ENCODE measurements around the gene GCLC. TPM values are rescaled to one million over a fixed set of nuclear protein-coding genes. Genes with fewer than 3 reads are reported as not detected.

The GCLC gene
- total RNA-seq, 1 donor from 2014 or later, result 31.6 TPM

DNA sequence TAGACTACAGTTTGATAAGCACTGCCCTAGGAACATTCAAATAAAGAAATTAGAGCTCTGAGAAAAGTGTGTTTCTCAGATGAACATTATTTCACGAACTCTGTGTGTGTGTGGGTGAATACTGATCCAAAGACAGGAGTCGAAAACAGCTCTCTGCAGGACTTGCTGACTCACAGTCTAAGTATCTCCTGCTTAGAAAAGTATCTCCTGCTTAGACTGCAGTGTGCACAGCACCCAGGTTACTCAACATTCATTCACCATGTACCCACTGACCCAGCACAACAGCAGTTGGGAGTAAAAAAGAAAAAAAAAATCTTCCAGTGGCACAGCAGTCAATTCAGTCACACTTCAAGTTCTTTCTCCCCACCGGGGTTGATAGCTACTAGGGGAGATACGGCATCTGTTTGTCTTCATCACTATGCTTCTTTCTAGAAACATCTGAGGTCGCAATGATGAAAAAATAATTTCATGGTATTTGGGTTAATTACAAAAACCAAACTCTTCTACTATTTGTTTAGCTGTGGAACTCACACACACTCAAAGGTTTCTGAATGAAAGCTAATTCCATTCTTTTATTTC is 48.0 kb downstream of the GCLC start:
- TF ChIP-seq, protein P1, sequence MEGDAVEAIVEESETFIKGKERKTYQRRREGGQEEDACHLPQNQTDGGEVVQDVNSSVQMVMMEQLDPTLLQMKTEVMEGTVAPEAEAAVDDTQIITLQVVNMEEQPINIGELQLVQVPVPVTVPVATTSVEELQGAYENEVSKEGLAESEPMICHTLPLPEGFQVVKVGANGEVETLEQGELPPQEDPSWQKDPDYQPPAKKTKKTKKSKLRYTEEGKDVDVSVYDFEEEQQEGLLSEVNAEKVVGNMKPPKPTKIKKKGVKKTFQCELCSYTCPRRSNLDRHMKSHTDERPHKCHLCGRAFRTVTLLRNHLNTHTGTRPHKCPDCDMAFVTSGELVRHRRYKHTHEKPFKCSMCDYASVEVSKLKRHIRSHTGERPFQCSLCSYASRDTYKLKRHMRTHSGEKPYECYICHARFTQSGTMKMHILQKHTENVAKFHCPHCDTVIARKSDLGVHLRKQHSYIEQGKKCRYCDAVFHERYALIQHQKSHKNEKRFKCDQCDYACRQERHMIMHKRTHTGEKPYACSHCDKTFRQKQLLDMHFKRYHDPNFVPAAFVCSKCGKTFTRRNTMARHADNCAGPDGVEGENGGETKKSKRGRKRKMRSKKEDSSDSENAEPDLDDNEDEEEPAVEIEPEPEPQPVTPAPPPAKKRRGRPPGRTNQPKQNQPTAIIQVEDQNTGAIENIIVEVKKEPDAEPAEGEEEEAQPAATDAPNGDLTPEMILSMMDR (IDR thresholded peaks at IDR 0.05; ENCODE audit: insufficient read depth, low read depth, low read length), result no peak
- no peak for TF ChIP-seq EZH2 (IDR thresholded peaks at IDR 0.05; ENCODE audit: insufficient read depth, low read length)

DNA sequence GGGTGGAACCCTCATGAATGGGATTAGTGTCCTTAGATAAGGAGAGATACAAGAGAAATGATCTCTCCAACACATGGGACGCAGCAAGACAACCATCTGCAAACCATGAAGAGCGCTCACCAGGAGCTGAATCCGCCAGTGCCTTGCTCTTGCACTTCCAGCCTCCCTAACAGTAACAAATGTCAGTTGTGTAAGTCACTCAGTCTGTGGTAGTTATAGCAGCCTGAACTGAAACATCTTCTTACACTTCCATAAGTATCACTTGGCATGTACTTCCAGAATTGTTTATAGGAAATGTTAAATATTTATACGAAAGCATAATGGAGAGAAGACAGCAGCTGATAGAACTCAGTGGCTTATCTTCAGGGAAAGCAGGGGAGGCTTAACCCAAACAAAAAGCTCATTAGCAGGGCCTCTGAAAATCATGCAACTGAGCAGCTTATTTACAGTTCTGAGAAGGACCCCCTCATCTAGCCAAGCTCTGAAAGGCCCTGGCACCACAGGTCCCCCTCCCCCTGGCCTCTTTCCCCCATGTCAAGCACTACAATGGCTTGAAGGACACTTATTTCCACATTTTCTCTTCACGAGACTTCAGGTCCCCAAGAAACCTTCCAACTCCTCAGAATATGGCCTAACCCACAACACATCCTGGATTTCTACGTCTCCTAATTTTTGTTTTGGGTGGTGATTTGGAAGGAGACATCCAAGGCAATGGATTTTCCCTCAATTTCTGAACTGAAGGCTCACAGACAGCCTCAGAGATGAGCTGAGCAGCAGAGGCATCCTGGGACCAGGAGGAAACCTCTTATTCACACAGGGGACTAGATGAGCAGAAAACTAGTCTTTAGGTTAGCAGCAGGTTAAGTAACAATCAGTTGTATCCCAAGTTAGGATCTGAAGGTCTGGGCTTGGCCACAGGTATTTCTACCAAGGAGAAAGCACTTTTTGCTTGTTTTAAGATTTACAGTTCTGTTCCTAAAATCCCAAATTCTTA is 49.1 kb downstream of the GCLC start:
- Histone ChIP-seq H3K4me2 (ENCODE audit: low read length) (peak overlapping the region; percentile 54), H2AFZ (ENCODE audit: low read depth, low read length) (no peak overlapping the region), H3K9ac (ENCODE audit: low read length) (peak overlapping the region; percentile 23), H3K9me3 (ENCODE audit: insufficient read depth, low read depth, low read length) (no peaks in the 10 kb centered on the region), H3K4me1 (ENCODE audit: insufficient read depth, low read length) (peaks cover 29% of the 10 kb centered on the region), H3K36me3 (ENCODE audit: insufficient read depth, low read length) (peaks cover 4% of the 10 kb centered on the region), H3K79me2 (ENCODE audit: insufficient read depth, low read length) (no peaks in the 10 kb centered on the region), H3K4me3 (ENCODE audit: insufficient read depth, low read depth, low read length) (no peak overlapping the region), H3K27me3 (ENCODE audit: insufficient read depth, low read length) (no peaks in the 10 kb centered on the region), H4K20me1 (ENCODE audit: insufficient read depth, low read length) (no peaks in the 10 kb centered on the region), H3K27ac (ENCODE audit: low read depth, low read length) (no peak overlapping the region)
- Mint-ChIP-seq H3K27ac (ENCODE audit: unreplicated experiment) (peak overlapping the region; percentile 89), H3K9me3 (ENCODE audit: unreplicated experiment) (no peaks in the 10 kb centered on the region), H3K27me3 (ENCODE audit: low read depth, unreplicated experiment) (peaks cover 3% of the 10 kb centered on the region), H3K36me3 (ENCODE audit: low read depth, unreplicated experiment) (peaks cover 9% of the 10 kb centered on the region), H3K4me1 (ENCODE audit: low read depth, unreplicated experiment) (peaks cover 41% of the 10 kb centered on the region), H3K4me3 (ENCODE audit: unreplicated experiment) (no peak overlapping the region)
- TF ChIP-seq, protein P1 (IDR thresholded peaks at IDR 0.05; ENCODE audit: insufficient read depth, low read depth, low read length), result no peak
- no peak for TF ChIP-seq EZH2 (IDR thresholded peaks at IDR 0.05; ENCODE audit: insufficient read depth, low read length)
- no peak for DNase-seq (ENCODE audit: low read depth)
- no peak for FAIRE-seq

More for the DNA sequence above, 48.0 kb downstream of the GCLC start:
- Histone ChIP-seq H3K4me2 (ENCODE audit: low read length) (peak overlapping the region; percentile 54), H3K36me3 (ENCODE audit: insufficient read depth, low read length) (peaks cover 4% of the 10 kb centered on the region), H3K27me3 (ENCODE audit: insufficient read depth, low read length) (no peaks in the 10 kb centered on the region), H2AFZ (ENCODE audit: low read depth, low read length) (no peak overlapping the region), H3K79me2 (ENCODE audit: insufficient read depth, low read length) (no peaks in the 10 kb centered on the region), H4K20me1 (ENCODE audit: insufficient read depth, low read length) (no peaks in the 10 kb centered on the region), H3K9me3 (ENCODE audit: insufficient read depth, low read depth, low read length) (no peaks in the 10 kb centered on the region), H3K27ac (ENCODE audit: low read depth, low read length) (peak overlapping the region; percentile 27), H3K9ac (ENCODE audit: low read length) (peak overlapping the region; percentile 23), H3K4me1 (ENCODE audit: insufficient read depth, low read length) (peaks cover 29% of the 10 kb centered on the region), H3K4me3 (ENCODE audit: insufficient read depth, low read depth, low read length) (no peak overlapping the region)
- DNase-seq (ENCODE audit: low read depth) (peak; percentile 93), FAIRE-seq (peak; percentile 56)
- Mint-ChIP-seq H3K4me3 (ENCODE audit: unreplicated experiment) (peak overlapping the region; percentile 29), H3K27me3 (ENCODE audit: low read depth, unreplicated experiment) (no peaks in the 10 kb centered on the region), H3K4me1 (ENCODE audit: low read depth, unreplicated experiment) (peaks cover 41% of the 10 kb centered on the region), H3K9me3 (ENCODE audit: unreplicated experiment) (no peaks in the 10 kb centered on the region), H3K27ac (ENCODE audit: unreplicated experiment) (peak overlapping the region; percentile 89), H3K36me3 (ENCODE audit: low read depth, unreplicated experiment) (peaks cover 10% of the 10 kb centered on the region)
